ENCODE data around the gene RAET1G. TPM values are rescaled to one million over a fixed set of nuclear protein-coding genes. Genes with fewer than 3 reads are reported as not detected.
"Not testable (repeated sequence)": the region's sequence is repeated elsewhere in the genome, so short reads cannot be mapped to it uniquely, and the experiment has no call there.

RAET1G gene
- polyA plus RNA-seq, 4 donors, result 1.1 to 1.8 (median 1.4) TPM

- not testable (repeated sequence) for DNase-seq (ENCODE audit: low read depth in 4 of 4, low spot score in 3 of 4)
Measured at GRCh38 chr6:149954328-149954983, 31.5 kb upstream of the RAET1G start.

GRCh38 chr6:149953934-149954327 lies 31.0 kb upstream of the RAET1G start:
- not testable (repeated sequence) for DNase-seq (ENCODE audit: low read depth in 4 of 4, low spot score in 3 of 4)

- DNase-seq (ENCODE audit: low read depth in 4 of 4, low spot score in 3 of 4), result not testable (repeated sequence)
Measured at GRCh38 chr6:149953390-149953789, 30.5 kb upstream of the RAET1G start.

GRCh38 chr6:149951626-149952025 lies 28.7 kb upstream of the RAET1G start:
- no peak for DNase-seq (ENCODE audit: low read depth in 4 of 4, low spot score in 3 of 4)

GRCh38 chr6:149951096-149951495 lies 28.2 kb upstream of the RAET1G start:
- no peak for DNase-seq (ENCODE audit: low read depth in 4 of 4, low spot score in 3 of 4)

GRCh38 chr6:149950423-149950822 lies 27.5 kb upstream of the RAET1G start:
- DNase-seq (ENCODE audit: low read depth in 4 of 4, low spot score in 3 of 4), result no peak

- no peak for DNase-seq (ENCODE audit: low read depth in 4 of 4, low spot score in 3 of 4)
Measured at GRCh38 chr6:149948616-149949015, 25.7 kb upstream of the RAET1G start.

- DNase-seq (ENCODE audit: low read depth in 4 of 4, low spot score in 3 of 4), result no peak
Measured at GRCh38 chr6:149948011-149948410, 25.1 kb upstream of the RAET1G start.

- DNase-seq (ENCODE audit: low read depth in 4 of 4, low spot score in 3 of 4), result not testable (repeated sequence)
Measured at GRCh38 chr6:149947533-149947932, 24.6 kb upstream of the RAET1G start.

- DNase-seq (ENCODE audit: low read depth in 4 of 4, low spot score in 3 of 4), result not testable (repeated sequence)
Measured at GRCh38 chr6:149946631-149947030, 23.7 kb upstream of the RAET1G start.

GRCh38 chr6:149945276-149945675 lies 22.4 kb upstream of the RAET1G start:
- DNase-seq (ENCODE audit: low read depth in 4 of 4, low spot score in 3 of 4), result not testable (repeated sequence)

- not testable (repeated sequence) for DNase-seq (ENCODE audit: low read depth in 4 of 4, low spot score in 3 of 4)
Measured at GRCh38 chr6:149943321-149943720, 20.4 kb upstream of the RAET1G start.

GRCh38 chr6:149942461-149942829 lies 19.5 kb upstream of the RAET1G start:
- no peak for DNase-seq (ENCODE audit: low read depth in 4 of 4, low spot score in 3 of 4)

GRCh38 chr6:149941583-149942460 lies 18.9 kb upstream of the RAET1G start, which contains the start of gene ULBP2:
Gene ULBP2, plus strand, starts transcription at chr6:149942014. Its CDS starts 59 bp downstream, at chr6:149942073.
- DNase-seq (ENCODE audit: low read depth in 4 of 4, low spot score in 3 of 4), result peak in 2 of 4 donors; percentile 58 to 67

- DNase-seq (ENCODE audit: low read depth in 4 of 4, low spot score in 3 of 4), result no peak
Measured at GRCh38 chr6:149940672-149940982, 17.7 kb upstream of the RAET1G start.

- no peak for DNase-seq (ENCODE audit: low read depth in 4 of 4, low spot score in 3 of 4)
Measured at GRCh38 chr6:149939909-149940671, 17.2 kb upstream of the RAET1G start.

GRCh38 chr6:149939356-149939648 lies 16.4 kb upstream of the RAET1G start:
- no peak for DNase-seq (ENCODE audit: low read depth in 4 of 4, low spot score in 3 of 4)

GRCh38 chr6:149938571-149939355 lies 15.8 kb upstream of the RAET1G start:
- no peak for DNase-seq (ENCODE audit: low read depth in 4 of 4, low spot score in 3 of 4)

- not testable (repeated sequence) for DNase-seq (ENCODE audit: low read depth in 4 of 4, low spot score in 3 of 4)
Measured at GRCh38 chr6:149938013-149938570, 15.2 kb upstream of the RAET1G start.

- DNase-seq (ENCODE audit: low read depth in 4 of 4, low spot score in 3 of 4), result no peak
Measured at GRCh38 chr6:149936743-149937142, 13.8 kb upstream of the RAET1G start.

Measured in right renal pelvis (tissue), 4 donors.